ENCODE measurements around the gene PLPP6.

The PLPP6 gene

GRCh38 chr9:4662989-4663792 is 1.1 kb downstream of the PLPP6 start:
- no peak for DNase-seq

GRCh38 chr9:4663956-4664355 is 1.9 kb downstream of the PLPP6 start:
- DNase-seq = no peak

GRCh38 chr9:4665357-4665756 is 3.3 kb downstream of the PLPP6 start:
- DNase-seq = no peak

GRCh38 chr9:4666042-4666699 is 4.1 kb downstream of the PLPP6 start, which contains the start of gene SPATA6L:
Gene SPATA6L, minus strand, starts transcription at chr9:4666480. Its CDS starts 230 bp downstream, at chr9:4666250.
- no peak for DNase-seq

DNA sequence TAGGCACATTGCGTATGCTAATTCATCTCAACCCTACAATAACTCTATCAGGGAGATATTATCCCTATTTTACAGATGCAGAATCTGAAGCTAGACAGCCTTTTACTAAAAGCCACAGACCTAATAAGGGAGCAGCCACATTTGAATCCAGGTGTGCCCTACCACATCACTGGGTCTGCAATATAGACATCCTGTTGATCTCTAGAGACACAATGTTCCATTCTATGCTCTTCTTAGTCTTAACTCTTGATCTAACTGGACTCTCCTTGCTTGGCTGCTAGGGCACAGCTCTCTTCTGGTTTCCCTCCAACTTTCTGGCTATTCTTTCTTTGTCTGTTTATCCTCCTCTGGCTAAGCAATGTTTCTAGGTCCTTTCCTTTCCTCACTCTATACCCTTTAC is 5.6 kb downstream of the PLPP6 start:
- DNase-seq = no peak

GRCh38 chr9:4668604-4669003 is 6.5 kb downstream of the PLPP6 start:
- DNase-seq = no peak

GRCh38 chr9:4669890-4670289 is 7.8 kb downstream of the PLPP6 start:
- no peak for DNase-seq

- no peak for DNase-seq
These were observed 8.5 kb downstream of the PLPP6 start for GRCh38 chr9:4670591-4670990.

GRCh38 chr9:4671737-4672136 is 9.6 kb downstream of the PLPP6 start:
- no peak for DNase-seq

DNA sequence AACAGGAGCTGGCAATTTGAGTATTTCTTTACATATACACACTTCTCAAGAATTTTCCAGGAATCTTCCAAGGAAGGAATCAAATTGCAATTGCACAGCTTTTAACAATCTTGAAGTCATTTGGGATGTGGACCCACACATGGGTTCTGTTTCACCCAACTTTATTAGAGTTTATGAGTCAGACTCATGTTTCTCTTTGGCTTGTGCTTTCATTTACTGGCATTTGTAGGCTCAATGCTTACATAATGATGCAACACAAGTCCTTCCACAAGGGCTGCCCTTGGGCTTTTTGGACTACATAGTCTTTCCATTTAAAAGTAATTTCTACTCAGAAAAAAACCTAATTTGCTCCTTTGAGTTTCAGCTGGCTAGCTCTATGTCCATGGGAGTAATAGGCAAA is 12.7 kb downstream of the PLPP6 start:
- DNase-seq = no peak

DNA sequence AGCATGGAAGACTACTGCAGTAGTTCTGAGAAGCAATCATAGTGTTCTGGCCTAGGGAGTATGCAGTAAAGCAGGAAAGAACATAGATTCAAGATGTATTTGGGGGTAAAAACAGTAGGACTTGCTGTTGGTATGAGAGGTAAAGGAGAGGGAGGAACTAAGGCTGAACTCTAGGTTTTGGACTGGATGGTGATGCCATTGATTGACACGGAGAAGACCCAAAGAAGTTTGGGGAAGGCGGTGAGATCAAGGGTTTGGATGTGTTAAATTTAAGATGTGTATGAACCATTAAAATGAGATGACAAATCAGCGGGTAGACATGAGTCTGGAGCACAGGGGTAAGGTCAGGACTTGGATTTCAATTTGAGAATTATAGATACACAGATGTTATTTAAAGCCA is 15.3 kb downstream of the PLPP6 start:
- no peak for DNase-seq

DNA sequence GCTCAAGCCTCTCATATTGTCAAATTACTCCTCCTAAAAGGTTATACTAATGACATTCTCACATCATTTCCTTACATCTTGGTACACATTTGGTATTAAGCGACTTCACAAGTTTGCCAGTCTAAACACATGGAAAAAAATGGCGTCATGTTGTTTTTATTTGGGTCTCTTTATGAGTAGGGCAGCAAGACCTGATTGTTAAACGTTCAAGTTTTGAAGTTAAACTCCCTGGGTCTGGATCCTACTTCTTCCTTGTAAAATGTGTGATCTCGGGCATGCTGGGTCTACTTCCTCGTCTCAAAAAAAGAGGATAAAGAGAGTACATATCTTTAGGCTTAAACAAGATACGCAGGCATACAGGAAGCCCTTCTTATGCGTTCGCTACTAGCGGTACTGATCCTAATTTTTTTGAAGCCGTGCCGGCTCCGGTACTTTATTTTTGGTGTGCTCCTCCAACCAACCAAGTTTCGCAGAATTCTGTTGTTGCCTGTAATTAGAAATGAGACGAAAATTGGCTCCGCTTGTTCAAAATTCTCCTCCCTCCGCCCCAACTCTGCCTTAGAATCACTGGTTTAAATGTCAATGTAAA is 16.7 kb downstream of the PLPP6 start:
- no peak for DNase-seq

DNA sequence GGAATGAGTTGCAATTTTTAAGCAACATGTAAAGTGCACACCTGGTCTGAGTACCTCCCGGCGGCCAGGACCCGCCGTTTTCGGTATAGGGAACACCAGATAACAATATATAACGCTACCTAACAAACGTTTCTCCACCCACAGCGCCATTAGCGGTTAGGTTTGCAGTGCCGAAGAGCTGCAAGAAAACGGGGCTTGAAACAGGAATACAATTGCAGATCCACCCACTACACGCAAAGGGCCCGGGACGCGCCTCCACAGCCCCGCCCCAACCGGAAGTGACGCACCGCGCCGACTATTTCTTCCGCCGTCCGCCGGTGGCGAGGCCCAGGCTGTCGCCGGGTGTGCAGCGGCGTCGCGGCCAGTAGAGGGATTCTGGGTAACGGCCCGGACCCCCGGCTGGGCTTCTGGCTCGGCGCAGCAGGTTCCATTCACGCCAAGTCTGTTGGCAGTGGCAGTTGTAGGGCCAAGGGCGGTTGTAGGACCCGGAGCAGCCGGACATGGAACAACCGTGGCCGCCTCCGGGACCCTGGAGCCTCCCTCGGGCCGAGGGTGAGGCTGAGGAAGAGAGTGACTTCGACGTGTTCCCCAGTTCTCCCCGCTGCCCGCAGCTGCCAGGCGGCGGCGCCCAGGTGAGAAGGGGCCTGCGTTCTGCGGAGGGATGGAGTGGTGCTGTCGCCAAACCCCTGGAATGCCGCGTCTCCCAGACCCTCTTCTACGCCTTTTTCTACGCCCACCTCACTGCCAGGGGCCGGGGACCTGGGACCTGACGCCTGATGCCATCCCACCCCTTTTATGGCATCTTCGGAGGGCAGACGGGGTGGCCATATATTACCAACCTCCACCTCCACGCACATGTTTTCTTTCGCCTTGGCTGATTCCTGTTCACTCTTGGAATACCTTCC is 17.4 kb downstream of the PLPP6 start, which contains the start of gene CDC37L1:
Gene CDC37L1 (plus strand): TSS at position 302 of the 905 bp plus-strand sequence. CDS start 199 bp downstream, at position 501.
- peak; percentile 55 for DNase-seq

DNA sequence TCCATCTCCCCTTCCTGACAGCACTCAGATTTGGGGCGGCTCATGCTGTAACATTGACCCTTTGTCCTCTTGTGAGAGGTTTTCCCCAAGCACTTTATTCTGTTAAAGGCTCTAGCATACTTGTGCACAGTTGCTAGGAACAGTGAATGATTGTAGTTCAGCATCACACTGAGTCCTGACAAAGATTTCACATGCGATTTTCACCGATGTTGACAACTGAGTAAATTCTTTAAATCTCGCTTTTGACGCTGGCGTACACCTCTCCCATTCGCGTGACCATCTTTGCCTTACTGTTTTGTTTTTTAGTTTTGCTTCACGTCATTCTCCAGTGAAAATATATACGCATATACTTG is 18.1 kb downstream of the PLPP6 start:
- DNase-seq = no peak

GRCh38 chr9:4680750-4681149 is 18.7 kb downstream of the PLPP6 start:
- DNase-seq = no peak

- DNase-seq = no peak
These were observed 22.7 kb downstream of the PLPP6 start for GRCh38 chr9:4684820-4685219.

GRCh38 chr9:4686112-4686511 is 24.0 kb downstream of the PLPP6 start:
- no peak for DNase-seq

- DNase-seq = no peak
These were observed 24.5 kb downstream of the PLPP6 start for GRCh38 chr9:4686584-4686983.

GRCh38 chr9:4689021-4689420 is 26.9 kb downstream of the PLPP6 start:
- no peak for DNase-seq

GRCh38 chr9:4689687-4690104 is 27.6 kb downstream of the PLPP6 start:
- no peak for DNase-seq

DNA sequence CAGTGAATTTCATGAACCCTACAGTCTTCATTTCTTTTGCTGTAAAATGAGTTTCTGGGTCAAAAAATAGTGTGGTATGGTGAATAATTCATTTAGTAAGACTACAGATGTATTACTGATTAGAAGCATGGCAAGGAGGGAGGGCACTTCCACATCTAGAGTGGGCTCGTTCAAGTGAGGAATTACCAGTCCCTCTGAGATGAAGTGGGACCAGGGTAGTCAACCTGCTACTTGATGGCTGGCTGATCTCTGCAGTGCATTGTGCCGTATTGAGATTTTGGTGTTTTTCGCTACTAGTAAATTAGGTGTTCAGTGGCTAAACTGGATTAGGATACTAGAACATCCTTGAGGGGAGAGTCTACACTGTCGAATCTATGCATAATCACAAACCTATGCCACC is 28.1 kb downstream of the PLPP6 start:
- no peak for DNase-seq

DNA sequence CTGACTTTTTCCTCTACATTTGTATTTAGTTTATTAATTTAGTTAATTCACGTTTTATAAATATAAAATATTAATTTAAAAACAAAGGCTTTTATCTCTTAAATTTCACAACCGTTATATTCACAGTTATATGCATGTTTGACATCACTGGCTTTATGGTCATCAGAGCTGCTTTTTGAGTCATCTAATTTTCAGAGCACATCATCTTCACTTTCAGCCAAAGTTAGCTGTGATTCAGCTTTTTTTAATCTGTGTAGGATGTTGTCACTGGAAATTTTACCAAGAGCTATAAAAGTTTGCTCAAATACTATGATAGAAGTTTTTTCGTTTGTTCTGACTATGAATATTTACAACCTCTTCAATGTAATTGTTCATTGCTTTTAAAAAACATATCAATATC is 29.7 kb downstream of the PLPP6 start:
- no peak for DNase-seq

- DNase-seq = no peak
These were observed 38.0 kb downstream of the PLPP6 start for GRCh38 chr9:4700091-4700490.

Data from NCI-H1436 treated with DMSO at 0.1 percent for 48 hours (cell line).